ENCODE results near the gene SV2A.

- TF ChIP-seq, protein P1, sequence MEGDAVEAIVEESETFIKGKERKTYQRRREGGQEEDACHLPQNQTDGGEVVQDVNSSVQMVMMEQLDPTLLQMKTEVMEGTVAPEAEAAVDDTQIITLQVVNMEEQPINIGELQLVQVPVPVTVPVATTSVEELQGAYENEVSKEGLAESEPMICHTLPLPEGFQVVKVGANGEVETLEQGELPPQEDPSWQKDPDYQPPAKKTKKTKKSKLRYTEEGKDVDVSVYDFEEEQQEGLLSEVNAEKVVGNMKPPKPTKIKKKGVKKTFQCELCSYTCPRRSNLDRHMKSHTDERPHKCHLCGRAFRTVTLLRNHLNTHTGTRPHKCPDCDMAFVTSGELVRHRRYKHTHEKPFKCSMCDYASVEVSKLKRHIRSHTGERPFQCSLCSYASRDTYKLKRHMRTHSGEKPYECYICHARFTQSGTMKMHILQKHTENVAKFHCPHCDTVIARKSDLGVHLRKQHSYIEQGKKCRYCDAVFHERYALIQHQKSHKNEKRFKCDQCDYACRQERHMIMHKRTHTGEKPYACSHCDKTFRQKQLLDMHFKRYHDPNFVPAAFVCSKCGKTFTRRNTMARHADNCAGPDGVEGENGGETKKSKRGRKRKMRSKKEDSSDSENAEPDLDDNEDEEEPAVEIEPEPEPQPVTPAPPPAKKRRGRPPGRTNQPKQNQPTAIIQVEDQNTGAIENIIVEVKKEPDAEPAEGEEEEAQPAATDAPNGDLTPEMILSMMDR (IDR thresholded peaks at IDR 0.05): no peak
- TF ChIP-seq POLR2AphosphoS5 (IDR thresholded peaks at IDR 0.05): no peak
- TF ChIP-seq POLR2A (IDR thresholded peaks at IDR 0.05): no peak
Observed at GRCh38 chr1:149933208-149933607, 15.6 kb upstream of the SV2A start.
